Measurements from ENCODE around the gene TM7SF3.

TM7SF3 gene

DNA sequence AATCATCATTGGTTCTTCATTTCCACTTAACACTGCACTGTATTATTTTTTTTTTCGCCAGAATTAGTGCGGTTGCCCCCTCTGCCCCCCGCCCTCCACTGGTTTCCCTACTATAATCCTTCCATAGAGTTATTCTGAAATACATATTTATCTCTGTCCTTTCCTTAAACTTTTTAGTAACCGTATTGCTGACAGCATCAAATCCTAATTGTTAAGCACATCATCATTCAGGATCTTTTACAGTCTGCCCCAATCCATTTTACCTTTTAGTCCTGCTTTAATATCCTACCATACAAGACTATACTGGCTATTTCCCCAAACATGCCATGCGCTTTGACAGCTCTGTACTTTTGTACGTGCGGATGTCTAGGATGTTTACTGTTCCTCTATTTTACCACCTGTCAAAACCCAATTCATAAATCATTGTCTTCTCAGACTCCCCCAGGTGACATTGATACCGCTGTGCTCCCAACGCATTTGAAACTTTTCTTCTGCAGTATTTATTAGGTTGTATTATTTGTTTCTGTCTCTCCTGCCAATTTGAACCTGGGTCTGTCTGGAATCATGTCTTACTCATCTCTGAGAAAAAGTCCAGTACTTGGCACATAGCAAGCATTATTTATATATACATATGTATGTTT lies 74.9 kb downstream of the TM7SF3 start:
- no peaks in the 10 kb centered on the region for H3K9me3 ChIP-seq (ENCODE audit: low read depth, low read length)
- DNase-seq (ENCODE audit: low read depth, low spot score), result no peak
- H3K36me3 ChIP-seq (ENCODE audit: insufficient read depth, low read length), result no peaks in the 10 kb centered on the region; the same call in 1 of the 2 replicates
- peak overlapping the region; percentile 91 for H3K4me3 ChIP-seq
- no peak overlapping the region for H3K27ac ChIP-seq
- TF ChIP-seq POLR2AphosphoS5 (IDR thresholded peaks at IDR 0.05; ENCODE audit: borderline replicate concordance, low read depth, low read length) (no peak), FOXP2 (optimal IDR thresholded peaks at IDR 0.05; ENCODE audit: control extremely low read depth, extremely low read length, insufficient read depth) (no peak), EZH2 (IDR thresholded peaks at IDR 0.05) (no peak)
- H3K9ac ChIP-seq (ENCODE audit: insufficient read length), result peak overlapping the region; percentile 95

DNA sequence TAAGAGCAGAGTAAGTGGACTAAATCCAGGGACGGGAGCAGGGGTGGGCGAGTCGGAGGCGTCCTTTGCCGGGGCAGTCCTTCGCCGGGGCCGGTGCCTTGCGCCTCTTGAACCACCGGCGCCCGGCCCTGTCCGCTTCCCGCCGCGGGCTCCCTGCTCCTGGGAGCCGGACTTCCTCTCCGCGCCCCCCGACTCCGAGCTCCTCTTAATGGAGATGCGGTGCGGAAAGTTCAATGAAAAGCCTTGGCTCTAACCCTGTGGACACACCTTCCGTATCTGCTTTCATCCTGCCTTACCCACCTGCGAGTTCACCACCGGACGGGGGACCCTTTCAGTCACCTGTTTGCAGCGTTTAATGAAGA lies 75.5 kb downstream of the TM7SF3 start:
- Histone ChIP-seq H3K9ac (ENCODE audit: insufficient read length) (peak overlapping the region; percentile 95), H3K9me3 (ENCODE audit: low read depth, low read length) (no peaks in the 10 kb centered on the region), H3K4me3 (peak overlapping the region; percentile 91), H3K36me3 (ENCODE audit: insufficient read depth, low read length) (peaks cover 2% of the 10 kb centered on the region), H3K27ac (peak overlapping the region; percentile 94)
- no peak for TF ChIP-seq POLR2AphosphoS5 (IDR thresholded peaks at IDR 0.05; ENCODE audit: borderline replicate concordance, low read depth, low read length)
- no peak for TF ChIP-seq FOXP2 (optimal IDR thresholded peaks at IDR 0.05; ENCODE audit: control extremely low read depth, extremely low read length, insufficient read depth)
- no peak for TF ChIP-seq EZH2 (IDR thresholded peaks at IDR 0.05)
- no peak for DNase-seq (ENCODE audit: low read depth, low spot score)

DNA sequence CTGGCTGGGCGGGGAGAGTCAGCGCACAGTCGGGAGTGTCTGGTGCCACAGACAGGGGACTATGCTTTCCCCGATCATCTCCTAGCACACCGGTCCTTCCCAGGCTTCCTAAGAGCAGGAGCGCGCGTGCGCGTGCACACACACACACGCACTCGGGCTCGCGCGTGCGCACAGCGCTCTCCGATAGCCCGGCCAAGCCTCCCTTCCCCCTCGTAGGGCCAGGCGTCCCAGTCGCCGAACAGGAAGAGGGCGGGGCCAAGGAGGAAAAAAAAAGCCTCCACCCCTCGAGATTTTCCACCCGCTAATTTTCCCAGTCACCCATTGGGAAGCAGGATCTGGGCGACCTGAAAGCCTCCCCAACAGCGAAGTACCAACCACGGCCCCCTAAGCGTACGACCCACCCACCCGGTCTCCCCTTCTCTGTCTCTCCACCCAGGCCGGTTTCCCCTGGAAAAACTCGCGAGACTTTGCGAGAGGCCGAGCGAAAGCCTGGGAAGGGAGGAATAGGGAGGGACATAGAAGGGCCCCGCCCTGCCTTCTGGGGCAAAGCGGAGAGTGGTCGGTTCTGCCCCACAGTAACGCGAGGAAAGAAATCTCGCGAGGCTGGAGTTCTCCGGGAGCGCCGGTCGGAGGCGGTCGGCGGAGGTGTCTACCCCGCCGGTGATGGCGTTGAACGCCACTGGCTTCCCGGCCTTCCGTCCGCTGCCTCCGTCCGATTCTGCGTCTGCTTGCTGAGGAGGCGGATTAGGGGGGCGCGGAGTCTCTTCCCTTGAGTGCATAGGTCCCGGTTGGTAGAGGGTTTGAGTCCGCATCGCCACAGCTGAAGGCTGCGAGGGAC lies 76.1 kb downstream of the TM7SF3 start, which contains the start of the genes FGFR1OP2 and INTS13:
Gene FGFR1OP2, plus strand, starts transcription at position 608 of the 838 bp plus-strand sequence. CDS start 15,689 bp downstream, outside the sequence.
Gene INTS13, minus strand, starts transcription at position 119 of the 838 bp plus-strand sequence. CDS start 1,178 bp downstream, outside the sequence.
- peak within 1 kb of the TSS; percentile 94 for H3K27ac ChIP-seq
- no peaks in the 10 kb centered on the region for H3K9me3 ChIP-seq (ENCODE audit: low read depth, low read length)
- H3K4me3 ChIP-seq, result peak within 1 kb of the TSS; percentile 91
- DNase-seq (ENCODE audit: low read depth, low spot score), result peak; percentile 88
- peaks cover 8% of the 10 kb centered on the region for H3K36me3 ChIP-seq (ENCODE audit: insufficient read depth, low read length)
- H3K9ac ChIP-seq (ENCODE audit: insufficient read length), result peak within 1 kb of the TSS; percentile 95
- TF ChIP-seq POLR2AphosphoS5 (IDR thresholded peaks at IDR 0.05; ENCODE audit: borderline replicate concordance, low read depth, low read length), result peak; percentile 91
- TF ChIP-seq EZH2 (IDR thresholded peaks at IDR 0.05), result no peak
- peak; percentile 61 for TF ChIP-seq FOXP2 (optimal IDR thresholded peaks at IDR 0.05; ENCODE audit: control extremely low read depth, extremely low read length, insufficient read depth)

DNA sequence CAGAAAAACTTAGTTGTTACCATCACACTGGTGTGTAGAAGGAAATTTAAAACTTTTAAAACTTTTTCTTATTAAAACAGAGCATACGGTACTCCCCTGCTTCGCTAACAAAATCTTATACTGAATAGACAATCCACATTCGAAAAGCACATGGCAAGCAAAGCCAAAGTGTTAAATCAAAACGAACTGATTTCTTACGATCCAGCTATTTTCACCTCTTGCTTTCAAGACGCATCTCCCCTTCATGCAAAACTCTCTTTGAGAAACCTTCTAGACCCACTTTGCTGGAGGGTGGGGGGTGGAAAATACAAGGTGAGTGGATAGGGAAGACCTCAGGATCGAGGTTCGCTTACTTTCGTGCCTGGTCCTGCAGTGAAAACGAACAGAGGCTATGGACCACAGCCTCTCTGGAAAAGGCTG lies 76.7 kb downstream of the TM7SF3 start:
- peak overlapping the region; percentile 91 for H3K4me3 ChIP-seq
- no peak overlapping the region; the same call in 1 of the 2 replicates for H3K27ac ChIP-seq
- TF ChIP-seq FOXP2 (optimal IDR thresholded peaks at IDR 0.05; ENCODE audit: control extremely low read depth, extremely low read length, insufficient read depth) (no peak), EZH2 (IDR thresholded peaks at IDR 0.05) (no peak), POLR2AphosphoS5 (IDR thresholded peaks at IDR 0.05; ENCODE audit: borderline replicate concordance, low read depth, low read length) (no peak)
- peak overlapping the region; percentile 95 for H3K9ac ChIP-seq (ENCODE audit: insufficient read length)
- peaks cover 14% of the 10 kb centered on the region for H3K36me3 ChIP-seq (ENCODE audit: insufficient read depth, low read length)
- DNase-seq (ENCODE audit: low read depth, low spot score), result no peak
- no peaks in the 10 kb centered on the region for H3K9me3 ChIP-seq (ENCODE audit: low read depth, low read length)

DNA sequence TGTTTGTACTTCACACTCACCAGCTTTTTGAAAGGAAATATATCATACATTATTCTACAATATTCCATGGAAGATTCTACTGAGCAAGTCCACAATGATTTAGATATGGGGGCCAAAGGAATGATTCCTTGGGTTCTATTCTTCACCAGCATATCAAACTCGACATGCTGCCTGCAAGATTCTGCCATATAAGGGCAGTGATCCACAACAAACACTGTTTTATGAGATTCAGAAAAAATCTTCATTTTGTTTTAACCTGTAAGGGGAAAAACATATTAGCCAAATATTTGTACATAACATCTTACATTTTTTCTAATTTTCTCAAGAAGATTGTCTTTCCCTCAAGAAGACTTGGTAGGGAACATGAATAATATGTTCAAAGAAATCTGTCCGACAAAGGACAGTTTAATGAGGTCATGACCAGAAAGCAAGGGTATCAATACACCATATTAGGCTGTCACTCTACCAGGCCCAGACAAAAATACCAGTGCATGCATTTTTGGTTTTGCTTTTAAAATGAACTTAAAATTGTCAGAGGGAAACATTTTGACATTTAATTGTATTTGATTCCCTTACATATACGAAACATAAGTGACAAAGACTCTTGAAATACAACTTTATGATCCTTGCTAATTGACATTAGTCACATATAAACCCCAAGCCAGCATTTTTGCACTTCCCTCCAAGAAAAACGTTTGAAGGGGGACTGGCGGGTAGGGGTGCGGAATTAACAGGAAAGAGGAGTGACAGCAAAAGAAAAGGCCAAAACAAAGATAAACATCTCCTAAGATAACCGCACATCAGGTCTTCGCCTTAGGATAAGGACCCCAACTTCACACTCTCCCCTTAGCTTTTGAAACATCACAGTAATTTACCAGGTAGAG lies 77.4 kb downstream of the TM7SF3 start:
- Histone ChIP-seq H3K4me3 (peak overlapping the region; percentile 91), H3K9me3 (ENCODE audit: low read depth, low read length) (no peaks in the 10 kb centered on the region), H3K9ac (ENCODE audit: insufficient read length) (peak overlapping the region; percentile 95), H3K27ac (no peak overlapping the region), H3K36me3 (ENCODE audit: insufficient read depth, low read length) (peaks cover 20% of the 10 kb centered on the region)
- no peak for TF ChIP-seq FOXP2 (optimal IDR thresholded peaks at IDR 0.05; ENCODE audit: control extremely low read depth, extremely low read length, insufficient read depth)
- TF ChIP-seq POLR2AphosphoS5 (IDR thresholded peaks at IDR 0.05; ENCODE audit: borderline replicate concordance, low read depth, low read length), result no peak
- TF ChIP-seq EZH2 (IDR thresholded peaks at IDR 0.05), result no peak
- no peak for DNase-seq (ENCODE audit: low read depth, low spot score)

DNA sequence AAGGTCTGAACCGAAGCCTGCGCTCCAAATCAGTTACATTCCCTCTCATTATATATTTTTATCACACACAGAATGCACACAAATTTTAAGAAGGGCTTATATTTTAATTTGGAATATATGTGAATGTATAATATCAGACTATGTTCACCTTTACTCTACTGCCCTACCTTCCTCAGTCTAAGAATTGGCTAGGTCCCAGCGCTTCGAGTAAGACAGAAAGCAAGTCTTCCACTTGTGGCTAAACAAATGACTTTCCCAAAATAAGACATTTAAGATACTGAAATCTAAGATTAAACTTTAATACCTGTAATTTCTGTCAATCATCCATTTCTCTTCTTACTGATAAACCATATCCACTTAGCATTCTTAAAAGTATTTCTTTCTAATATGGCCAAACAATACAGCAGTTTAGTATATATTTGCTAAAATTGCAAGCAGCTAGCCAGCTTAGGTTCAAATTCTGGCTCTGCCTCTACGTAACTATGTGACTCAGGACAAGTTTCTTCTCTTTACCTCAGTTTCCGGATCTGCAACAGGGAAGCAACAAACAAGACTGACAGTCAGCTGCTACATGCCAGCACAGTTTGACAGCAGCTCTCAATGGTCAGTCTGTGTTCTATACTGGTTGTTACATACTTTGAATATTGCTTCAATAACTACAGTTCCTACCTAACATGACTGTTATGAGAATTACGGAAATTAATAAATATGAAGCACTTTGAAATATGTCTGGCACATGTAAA lies 78.4 kb downstream of the TM7SF3 start:
- no peak for DNase-seq (ENCODE audit: low read depth, low spot score)
- no peak overlapping the region for H3K27ac ChIP-seq
- no peak for TF ChIP-seq FOXP2 (optimal IDR thresholded peaks at IDR 0.05; ENCODE audit: control extremely low read depth, extremely low read length, insufficient read depth)
- TF ChIP-seq EZH2 (IDR thresholded peaks at IDR 0.05), result no peak
- TF ChIP-seq POLR2AphosphoS5 (IDR thresholded peaks at IDR 0.05; ENCODE audit: borderline replicate concordance, low read depth, low read length), result no peak
- H3K36me3 ChIP-seq (ENCODE audit: insufficient read depth, low read length), result peaks cover 24% of the 10 kb centered on the region
- peak overlapping the region; percentile 91 for H3K4me3 ChIP-seq
- H3K9ac ChIP-seq (ENCODE audit: insufficient read length), result peak overlapping the region; percentile 95
- no peaks in the 10 kb centered on the region for H3K9me3 ChIP-seq (ENCODE audit: low read depth, low read length)

DNA sequence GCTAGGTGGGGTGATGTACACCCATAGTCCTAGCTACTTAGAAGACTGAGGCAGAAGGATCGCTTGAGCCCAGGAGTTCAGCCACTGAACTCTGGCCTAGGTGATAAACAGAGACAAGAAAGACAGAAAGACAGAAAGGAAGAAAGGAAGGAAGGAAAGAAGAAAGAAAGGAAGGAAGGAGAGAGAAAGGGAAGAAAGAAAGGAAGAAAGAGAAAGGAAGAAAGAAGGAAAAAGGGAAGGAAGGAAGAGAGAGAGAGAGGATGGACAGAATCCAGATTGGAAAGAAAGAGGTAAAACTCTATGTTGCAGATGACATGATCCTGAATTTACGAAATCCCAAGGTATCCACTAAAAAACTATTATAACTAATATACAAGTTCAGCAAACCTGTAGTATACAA lies 84.6 kb downstream of the TM7SF3 start:
- no peak overlapping the region for H3K4me3 ChIP-seq
- no peak overlapping the region for H3K9ac ChIP-seq (ENCODE audit: insufficient read length)
- TF ChIP-seq EZH2 (IDR thresholded peaks at IDR 0.05), result no peak
- no peak for TF ChIP-seq POLR2AphosphoS5 (IDR thresholded peaks at IDR 0.05; ENCODE audit: borderline replicate concordance, low read depth, low read length)
- no peak for TF ChIP-seq FOXP2 (optimal IDR thresholded peaks at IDR 0.05; ENCODE audit: control extremely low read depth, extremely low read length, insufficient read depth)
- H3K9me3 ChIP-seq (ENCODE audit: low read depth, low read length), result no peaks in the 10 kb centered on the region
- H3K36me3 ChIP-seq (ENCODE audit: insufficient read depth, low read length), result peaks cover 71% of the 10 kb centered on the region
- DNase-seq (ENCODE audit: low read depth, low spot score), result no peak
- H3K27ac ChIP-seq, result no peak overlapping the region

Measured in SK-N-MC (cell line).